HG03159 (cell line): ENCODE results near the gene SCRN2.
A peak's percentile ranks its signal among the peaks of the same experiment; 100 is the strongest.

ENCODE experiments used
- ATAC-seq: cut with Tn5 transposase; IDR thresholded peaks from one replicate; pipeline ENCODE4 v1.9.1; 2021; ENCODE audit warnings: mild to moderate bottlenecking, moderate library complexity; ENCODE audit not compliant: unreplicated experiment

SCRN2 gene

GRCh38 chr17:47822785-47823184 is 18.3 kb downstream of the SCRN2 start:
- ATAC-seq, result no peak

- peak; percentile 64 for ATAC-seq
Observed at GRCh38 chr17:47821424-47822391, 19.4 kb downstream of the SCRN2 start, which contains the start of gene OSBPL7. Gene OSBPL7, minus strand, starts transcription at chr17:47821794. Its CDS starts 1,516 bp downstream, at chr17:47820278.

GRCh38 chr17:47821031-47821423 is 20.0 kb downstream of the SCRN2 start:
- no peak for ATAC-seq

- no peak for ATAC-seq
Observed at GRCh38 chr17:47820033-47820789, 20.9 kb downstream of the SCRN2 start.

- no peak for ATAC-seq
Observed at GRCh38 chr17:47819475-47819874, 21.6 kb downstream of the SCRN2 start.

GRCh38 chr17:47818002-47818695 is 22.9 kb downstream of the SCRN2 start:
- no peak for ATAC-seq

- no peak for ATAC-seq
Observed at GRCh38 chr17:47816947-47817346, 24.1 kb downstream of the SCRN2 start.

GRCh38 chr17:47816111-47816735 is 24.9 kb downstream of the SCRN2 start:
- no peak for ATAC-seq

- no peak for ATAC-seq
Observed at GRCh38 chr17:47815106-47815918, 25.8 kb downstream of the SCRN2 start.

- no peak for ATAC-seq
Observed at GRCh38 chr17:47813512-47814031, 27.5 kb downstream of the SCRN2 start.

GRCh38 chr17:47813077-47813476 is 28.0 kb downstream of the SCRN2 start:
- no peak for ATAC-seq

- no peak for ATAC-seq
Observed at GRCh38 chr17:47812146-47812920, 28.7 kb downstream of the SCRN2 start.

- no peak for ATAC-seq
Observed at GRCh38 chr17:47811709-47812108, 29.4 kb downstream of the SCRN2 start.

- no peak for ATAC-seq
Observed at GRCh38 chr17:47810901-47811635, 30.0 kb downstream of the SCRN2 start.

GRCh38 chr17:47810200-47810821 is 30.8 kb downstream of the SCRN2 start:
- no peak for ATAC-seq

- no peak for ATAC-seq
Observed at GRCh38 chr17:47808830-47809480, 32.1 kb downstream of the SCRN2 start.
